MM.1S (cell line): ENCODE measurements around the gene DUSP14.

Experiments
- DNase-seq: peaks from one replicate; pipeline ENCODE4 v3.0.0-alpha.2; 2015
- H2AFZ ChIP-seq: fragments of 300-600 bp; sonication (generic); 2 replicates; pipeline ENCODE4 v1.6.0; 2016; ENCODE audit warnings: antibody characterized with exemption, low read length
- H3F3A ChIP-seq: fragments of 300-600 bp; sonication (generic); 2 replicates; pipeline ENCODE4 v1.6.1; 2016; ENCODE audit warnings: mild to moderate bottlenecking, antibody characterized with exemption, low read length, moderate library complexity, mixed read lengths; ENCODE audit not compliant: insufficient read depth
- H3K27ac ChIP-seq: fragments of 300-600 bp; sonication (generic); 2 replicates; pipeline ENCODE4 v1.5.1; 2016; ENCODE audit warnings: mild to moderate bottlenecking, low read length
- H3K27me3 ChIP-seq: fragments of 300-600 bp; sonication (generic); replicated peaks from 2 replicates; pipeline ENCODE4 v1.6.0; 2016; ENCODE audit warnings: low read length; ENCODE audit not compliant: insufficient read depth
- H3K36me3 ChIP-seq: fragments of 300-600 bp; sonication (generic); replicated peaks from 2 replicates; pipeline ENCODE4 v1.6.1; 2016; ENCODE audit warnings: mild to moderate bottlenecking, low read length, mixed read lengths; ENCODE audit not compliant: insufficient read depth
- H3K4me1 ChIP-seq: fragments of 300-600 bp; sonication (generic); 2 replicates; pipeline ENCODE4 v1.6.1; 2016; ENCODE audit warnings: low read length, mixed read lengths
- H3K4me2 ChIP-seq: fragments of 300-600 bp; sonication (generic); 2 replicates; pipeline ENCODE4 v1.6.0; 2016; ENCODE audit warnings: low read depth, low read length
- H3K4me3 ChIP-seq: fragments of 300-600 bp; sonication (generic); 2 replicates; pipeline ENCODE4 v1.5.1; 2016; ENCODE audit warnings: low read length, mixed read lengths
- H3K79me2 ChIP-seq: fragments of 300-600 bp; sonication (generic); 2 replicates; pipeline ENCODE4 v1.6.1; 2016; ENCODE audit warnings: mixed run types, low read length, mixed read lengths
- H3K9ac ChIP-seq: fragments of 300-600 bp; sonication (generic); 2 replicates; pipeline ENCODE4 v1.6.1; 2016; ENCODE audit warnings: low read length, mixed read lengths
- H3K9me2 ChIP-seq: fragments of 300-600 bp; sonication (generic); replicated peaks from 2 replicates; pipeline ENCODE4 v1.6.1; 2016; ENCODE audit warnings: mild to moderate bottlenecking, low read length, mixed read lengths; ENCODE audit not compliant: insufficient read depth
- H3K9me3 ChIP-seq: fragments of 300-600 bp; sonication (generic); replicated peaks from 2 replicates; pipeline ENCODE4 v1.6.1; 2016; ENCODE audit warnings: mild to moderate bottlenecking, low read length, mixed read lengths; ENCODE audit not compliant: insufficient read depth
- H4K20me1 ChIP-seq: fragments of 300-600 bp; sonication (generic); 2 replicates; pipeline ENCODE4 v1.6.1; 2016; ENCODE audit warnings: mild to moderate bottlenecking, low read length, moderate library complexity, mixed read lengths; ENCODE audit not compliant: insufficient read depth
- CTCF ChIP-seq: fragments of 300-600 bp; sonication (generic); IDR thresholded peaks from 2 replicates; pipeline ENCODE4 v1.5.1; 2016; ENCODE audit warnings: antibody characterized with exemption, low read length, mixed read lengths
- EZH2 ChIP-seq: fragments of 300-600 bp; sonication (generic); optimal IDR thresholded peaks from 2 replicates; pipeline ENCODE3; 2017; ENCODE audit warnings: low read depth, mild to moderate bottlenecking, antibody characterized with exemption, low read length, mixed read lengths
- EZH2phosphoT487 ChIP-seq: fragments of 300-600 bp; sonication (generic); IDR thresholded peaks from 2 replicates; pipeline ENCODE4 v1.6.1; 2018; ENCODE audit warnings: antibody characterized with exemption, low read length

DUSP14 gene

GRCh38 chr17:37546302-37546701, 56.6 kb downstream of the DUSP14 start:
- Histone ChIP-seq H3F3A (no peaks in the 10 kb centered on the region), H3K9ac (no peak overlapping the region), H3K4me2 (no peak overlapping the region), H3K9me2 (no peaks in the 10 kb centered on the region), H4K20me1 (no peaks in the 10 kb centered on the region), H3K4me1 (no peaks in the 10 kb centered on the region), H3K9me3 (no peaks in the 10 kb centered on the region), H3K79me2 (peaks cover 60% of the 10 kb centered on the region), H3K4me3 (no peak overlapping the region), H3K36me3 (peaks cover 9% of the 10 kb centered on the region; the same call in 1 of the 2 replicates), H2AFZ (no peak overlapping the region), H3K27me3 (no peaks in the 10 kb centered on the region), H3K27ac (no peak overlapping the region)
- no peak for DNase-seq
- TF ChIP-seq CTCF (no peak), EZH2 (no peak), EZH2phosphoT487 (no peak)

GRCh38 chr17:37547986-37548385, 58.3 kb downstream of the DUSP14 start:
- H3K79me2 ChIP-seq = peaks cover 75% of the 10 kb centered on the region
- no peak overlapping the region for H3K4me3 ChIP-seq
- no peak overlapping the region for H3K4me2 ChIP-seq
- TF ChIP-seq EZH2 (no peak), EZH2phosphoT487 (no peak), CTCF (no peak)
- no peak overlapping the region for H3K9ac ChIP-seq
- no peaks in the 10 kb centered on the region for H3K9me2 ChIP-seq
- no peak overlapping the region for H2AFZ ChIP-seq
- no peak overlapping the region for H3K27ac ChIP-seq
- no peaks in the 10 kb centered on the region for H3F3A ChIP-seq
- H3K4me1 ChIP-seq = no peaks in the 10 kb centered on the region
- H4K20me1 ChIP-seq = no peaks in the 10 kb centered on the region
- DNase-seq = no peak
- no peaks in the 10 kb centered on the region for H3K27me3 ChIP-seq
- H3K9me3 ChIP-seq = no peaks in the 10 kb centered on the region
- H3K36me3 ChIP-seq = peaks cover 10% of the 10 kb centered on the region; the same call in 1 of the 2 replicates

GRCh38 chr17:37551788-37552187, 62.1 kb downstream of the DUSP14 start:
- TF ChIP-seq EZH2 = no peak
- no peak for TF ChIP-seq CTCF
- Histone ChIP-seq H4K20me1 (no peaks in the 10 kb centered on the region), H3K9me3 (no peaks in the 10 kb centered on the region), H3K4me1 (no peaks in the 10 kb centered on the region), H3K9ac (no peak overlapping the region), H3K27me3 (no peaks in the 10 kb centered on the region), H2AFZ (no peak overlapping the region), H3K36me3 (peaks cover 10% of the 10 kb centered on the region; the same call in 1 of the 2 replicates), H3K4me3 (no peak overlapping the region), H3K9me2 (no peaks in the 10 kb centered on the region), H3F3A (no peaks in the 10 kb centered on the region), H3K27ac (no peak overlapping the region), H3K79me2 (peaks cover 60% of the 10 kb centered on the region), H3K4me2 (no peak overlapping the region)
- no peak for DNase-seq
